Liver (tissue), 3 donors: ENCODE data around the gene DLEC1.

Experiments used
- ATF3 ChIP-seq: IDR thresholded peaks from 2 replicates; pipeline ENCODE4 v1.6.1; 2016; ENCODE audit warnings: antibody characterized with exemption
- CTCF ChIP-seq: fragments of 150-350 bp; IDR thresholded peaks from 2 replicates; pipeline ENCODE4 v1.5.1; 2017; ENCODE audit warnings: improper control_type of control experiment, low read depth, low read length; ENCODE audit not compliant: missing input control
- EGR1 ChIP-seq, 2 donors: IDR thresholded peaks; 2 replicates each; pipeline ENCODE4 v1.6.1; 2016 to 2018; ENCODE audit warnings: antibody characterized with exemption in 2 of 2, low read depth in 2 of 2
- FOXA1 ChIP-seq: IDR thresholded peaks from 2 replicates; pipeline ENCODE4 v1.6.1; 2016; ENCODE audit warnings: antibody characterized with exemption
- GABPA ChIP-seq, 2 donors: IDR thresholded peaks in 1 of 2; conservative IDR thresholded peaks in 1 of 2; 2 replicates each; pipeline ENCODE4 v1.6.1; 2016; ENCODE audit warnings: antibody characterized with exemption in 2 of 2, mild to moderate bottlenecking in 1 of 2, moderate library complexity in 1 of 2
- JUND ChIP-seq, 2 donors: IDR thresholded peaks; 2 replicates each; pipeline ENCODE4 v1.6.1; 2016; ENCODE audit warnings: antibody characterized with exemption in 2 of 2
- MAX ChIP-seq: IDR thresholded peaks from 2 replicates; pipeline ENCODE4 v1.6.1; 2016; ENCODE audit warnings: antibody characterized with exemption
- RAD21 ChIP-seq, 2 donors: IDR thresholded peaks; 2 replicates each; pipeline ENCODE4 v1.6.1; 2016; ENCODE audit warnings: antibody characterized with exemption in 2 of 2, mild to moderate bottlenecking in 2 of 2
- REST ChIP-seq: IDR thresholded peaks from 2 replicates; pipeline ENCODE4 v1.6.1; 2016; ENCODE audit warnings: antibody characterized with exemption, mild to moderate bottlenecking
- RXRA ChIP-seq, 2 donors: IDR thresholded peaks; 2 replicates each; pipeline ENCODE4 v1.6.1; 2017 to 2018; ENCODE audit warnings: antibody characterized with exemption in 2 of 2, mild to moderate bottlenecking in 1 of 2
- SP1 ChIP-seq: IDR thresholded peaks from 2 replicates; pipeline ENCODE4 v1.6.1; 2018; ENCODE audit warnings: antibody characterized with exemption, mild to moderate bottlenecking
- TAF1 ChIP-seq: conservative IDR thresholded peaks from 2 replicates; pipeline ENCODE4 v1.6.1; 2016; ENCODE audit warnings: antibody characterized with exemption, mild to moderate bottlenecking
- YY1 ChIP-seq: IDR thresholded peaks from 2 replicates; pipeline ENCODE4 v1.6.1; 2016; ENCODE audit warnings: antibody characterized with exemption, mild to moderate bottlenecking
- ZBTB33 ChIP-seq: IDR thresholded peaks from 2 replicates; pipeline ENCODE4 v1.6.1; 2016; ENCODE audit warnings: antibody characterized with exemption
- donor health status: healthy.
- donor health status: healthy.

- TF ChIP-seq RAD21 (IDR thresholded peaks at IDR 0.05) (no peak), RXRA (IDR thresholded peaks at IDR 0.05) (no peak), SP1 (no peak), CTCF (no peak), ATF3 (no peak), REST (no peak), FOXA1 (no peak), MAX (no peak), EGR1 (IDR thresholded peaks at IDR 0.05; ENCODE audit: low read depth in 2 of 2) (no peak), ZBTB33 (no peak), YY1 (no peak), TAF1 (no peak), JUND (IDR thresholded peaks at IDR 0.05) (no peak), GABPA (IDR thresholded peaks at IDR 0.05 in 1 of 2, conservative IDR thresholded peaks at IDR 0.05 in 1 of 2) (no peak)
Observed at GRCh38 chr3:38139191-38139590, 100.2 kb downstream of the DLEC1 start.
